GM12878 (cell line): ENCODE results near the gene ARAP1. TPM values are rescaled to one million over a fixed set of nuclear protein-coding genes. Genes with fewer than 3 reads are reported as not detected.

Source experiments
- ATAC-seq: fragments of 200-7000 bp; cut with Tn5 transposase; 3 replicates; pipeline ENCODE4 v1.9.1; 2020; ENCODE audit warnings: mild to moderate bottlenecking, moderate library complexity
- BruUV-seq: library from RNA; stranded (reverse); fragments of 400-500 nt; replicated peaks from 2 replicates; lab custom pipeline; 2021; lab: Mats Ljungman, UMichigan
- CTCF ChIA-PET: fragments of 300-600 bp; sonication (Branson Sonifier 250); formaldehyde crosslinking; extraction: SDS; loops from one replicate; lab custom pipeline; 2021; ENCODE audit warnings: inconsistent platforms; lab: Yijun Ruan, JAX
- POLR2A ChIA-PET: fragments of 350-600 bp; formaldehyde crosslinking; extraction: SDS; loops from one replicate; lab custom pipeline; 2021; ENCODE audit warnings: inconsistent platforms; lab: Charles Lee
- RAD21 ChIA-PET: fragments of 300-600 bp; sonication (Branson Sonifier 250); formaldehyde crosslinking; loops from one replicate; lab custom pipeline; 2023; ENCODE audit warnings: antibody characterized with exemption; ENCODE audit not compliant: unreplicated experiment; lab: Charles Lee
- SMC1A ChIA-PET: fragments of 300-600 bp; sonication (Branson Sonifier 250); formaldehyde crosslinking; loops from one replicate; lab custom pipeline; 2023; ENCODE audit not compliant: unreplicated experiment, uncharacterized antibody; lab: Charles Lee
- DNase-seq: peaks from one replicate; pipeline ENCODE4 v3.0.0-alpha.2; 2011; ENCODE audit warnings: low read depth, low spot score
- FAIRE-seq: peaks from 3 replicates; lab custom pipeline; 2011; peaks lifted over from hg19 to GRCh38; lab: Jason Lieb, UNC
- H2AFZ ChIP-seq: 2 replicates; pipeline ENCODE4 v1.6.0; 2011; ENCODE audit warnings: low read depth, low read length, control low read depth; ENCODE audit not compliant: control insufficient read depth
- H3K27ac ChIP-seq: 2 replicates; pipeline ENCODE4 v1.5.1; 2011; ENCODE audit warnings: control low read depth; ENCODE audit not compliant: control insufficient read depth, insufficient read depth
- H3K27me3 ChIP-seq, 2 experiments: replicated peaks in 1 of 2; 2 replicates each; pipeline versions ENCODE4 v1.6.0 to v1.6.1; 2011; ENCODE audit warnings: low read length in 1 of 2; ENCODE audit not compliant: control insufficient read depth in 2 of 2, insufficient read depth in 2 of 2
- H3K36me3 ChIP-seq, 2 experiments: 2 replicates each; pipeline ENCODE4 v1.5.1; 2011; ENCODE audit warnings: low read length in 1 of 2; ENCODE audit not compliant: control insufficient read depth in 2 of 2, insufficient read depth in 2 of 2
- H3K4me1 ChIP-seq: 2 replicates; pipeline ENCODE4 v1.6.1; 2011; ENCODE audit warnings: mild to moderate bottlenecking, low read length, moderate library complexity, mixed read lengths; ENCODE audit not compliant: control insufficient read depth, insufficient read depth
- H3K4me2 ChIP-seq: 2 replicates; pipeline ENCODE4 v1.6.0; 2011; ENCODE audit warnings: control low read depth; ENCODE audit not compliant: control insufficient read depth, insufficient read depth
- H3K4me3 ChIP-seq: fragments of 200-600 bp; sonication (generic); 2 replicates; pipeline ENCODE4 v1.5.1; 2016
- H3K79me2 ChIP-seq: 2 replicates; pipeline ENCODE4 v1.6.0; 2011; ENCODE audit warnings: low read length; ENCODE audit not compliant: control insufficient read depth, insufficient read depth
- H3K9ac ChIP-seq: 2 replicates; pipeline ENCODE4 v1.8.0; 2011; ENCODE audit warnings: low read length, control low read depth, mixed read lengths; ENCODE audit not compliant: control insufficient read depth, insufficient read depth
- H3K9me3 ChIP-seq: replicated peaks from 3 replicates; pipeline ENCODE4 v1.5.1; 2011; ENCODE audit warnings: mild to moderate bottlenecking, low read length; ENCODE audit not compliant: control insufficient read depth, insufficient read depth
- H4K20me1 ChIP-seq: 2 replicates; pipeline ENCODE4 v1.6.0; 2011; ENCODE audit not compliant: control insufficient read depth, insufficient read depth
- ATF7 ChIP-seq: fragments of 450-650 bp; IDR thresholded peaks from 2 replicates; pipeline ENCODE4 v1.6.1; 2016; ENCODE audit warnings: low read depth, mild to moderate bottlenecking
- BACH1 ChIP-seq: fragments of 450-650 bp; IDR thresholded peaks from 2 replicates; pipeline ENCODE4 v1.6.1; 2017; ENCODE audit warnings: mild to moderate bottlenecking, borderline replicate concordance
- CBX5 ChIP-seq: sonication (generic); IDR thresholded peaks from 2 replicates; pipeline ENCODE4 v1.6.1; 2016; ENCODE audit warnings: low read depth, moderate library complexity, mild to moderate bottlenecking, inconsistent platforms
- ETV6 ChIP-seq, 2 experiments: fragments of 450-650 bp in 1 of 2; IDR thresholded peaks in 1 of 2; conservative IDR thresholded peaks in 1 of 2; 2 replicates each; pipeline ENCODE4 v1.6.1; 2014; ENCODE audit warnings: antibody characterized with exemption in 1 of 2, borderline replicate concordance in 1 of 2, low read depth in 1 of 2, mild to moderate bottlenecking in 1 of 2, moderate library complexity in 1 of 2
- EZH2 ChIP-seq: IDR thresholded peaks from 2 replicates; pipeline ENCODE4 v1.6.1; 2012; ENCODE audit warnings: low read depth, mild to moderate bottlenecking, control low read depth, inconsistent platforms, low read length, borderline replicate concordance; ENCODE audit not compliant: control insufficient read depth
- FOXK2 ChIP-seq: fragments of 450-650 bp; IDR thresholded peaks from 2 replicates; pipeline ENCODE4 v1.6.1; 2017; ENCODE audit warnings: mild to moderate bottlenecking, moderate library complexity
- FOXM1 ChIP-seq: IDR thresholded peaks from 2 replicates; pipeline ENCODE4 v1.6.1; 2012; ENCODE audit warnings: low read depth, mild to moderate bottlenecking, inconsistent platforms, low read length, moderate library complexity
- HCFC1 ChIP-seq: fragments of 150-350 bp; IDR thresholded peaks from 2 replicates; pipeline ENCODE4 v1.6.1; 2014; ENCODE audit warnings: low read length
- HDAC6 ChIP-seq: fragments of 200-600 bp; sonication (generic); IDR thresholded peaks from one replicate; pipeline ENCODE4 v1.8.0; 2017; ENCODE audit warnings: antibody characterized with exemption; ENCODE audit not compliant: unreplicated experiment
- MEF2B ChIP-seq: fragments of 450-650 bp; IDR thresholded peaks from 2 replicates; pipeline ENCODE4 v1.6.1; 2018; ENCODE audit warnings: mild to moderate bottlenecking, moderate library complexity; ENCODE audit not compliant: partially characterized antibody, poor library complexity, severe bottlenecking
- NBN ChIP-seq: fragments of 450-650 bp; IDR thresholded peaks from 2 replicates; pipeline ENCODE4 v1.6.1; 2016
- PAX5 ChIP-seq: IDR thresholded peaks from 2 replicates; pipeline ENCODE4 v1.6.1; 2011; ENCODE audit warnings: low read depth, low read length, borderline replicate concordance
- PML ChIP-seq: IDR thresholded peaks from 2 replicates; pipeline ENCODE4 v1.6.1; 2012; ENCODE audit warnings: low read length, inconsistent platforms
- RELA ChIP-seq: fragments of 450-650 bp; IDR thresholded peaks from 2 replicates; pipeline ENCODE4 v1.8.0; 2014; ENCODE audit warnings: borderline replicate concordance; ENCODE audit not compliant: partially characterized antibody
- RUNX3 ChIP-seq: IDR thresholded peaks from 2 replicates; pipeline ENCODE4 v1.6.1; 2012; ENCODE audit warnings: low read length, inconsistent platforms
- SMAD1 ChIP-seq: fragments of 450-650 bp; IDR thresholded peaks from 2 replicates; pipeline ENCODE4 v1.6.1; 2018; ENCODE audit warnings: mild to moderate bottlenecking, low read depth; ENCODE audit not compliant: partially characterized antibody
- SP1 ChIP-seq: IDR thresholded peaks from one replicate; pipeline ENCODE4 v1.6.1; 2011; ENCODE audit warnings: low read depth, low read length
- SPI1 ChIP-seq: IDR thresholded peaks from 2 replicates; pipeline ENCODE4 v1.6.1; 2011; ENCODE audit warnings: low read depth, mild to moderate bottlenecking, low read length, moderate library complexity, borderline replicate concordance; ENCODE audit not compliant: insufficient read depth
- SREBF1 ChIP-seq: IDR thresholded peaks from 2 replicates; pipeline ENCODE4 v1.6.1; 2012; ENCODE audit warnings: mild to moderate bottlenecking, low read length
- TAF1 ChIP-seq: IDR thresholded peaks from 2 replicates; pipeline ENCODE4 v1.6.1; 2011; ENCODE audit warnings: mild to moderate bottlenecking, low read depth, low read length, borderline replicate concordance
- YBX1 ChIP-seq: fragments of 450-650 bp; IDR thresholded peaks from 2 replicates; pipeline ENCODE4 v1.6.1; 2016; ENCODE audit warnings: antibody characterized with exemption
- WGBS: methylation state at CpG from one replicate; pipeline ENCODE4 v1.1.6; 2016; ENCODE audit warnings: low lambda C conversion rate; ENCODE audit not compliant: insufficient replicate concordance, insufficient coverage; ENCODE audit errors: missing lambda C conversion rate; 5-methylcytosine and 5-hydroxymethylcytosine counted together
- in situ Hi-C: fragments of 300-500 bp; cut with MboI; formaldehyde crosslinking; loops from 9 replicates; pipeline ENCODE4 v1.14.3; 2018; ENCODE audit warnings: mixed read lengths
- intact Hi-C: fragments of 100-400 bp; cut with micrococcal nuclease; formaldehyde crosslinking; loops from one replicate; pipeline ENCODE4 v1.14.2; 2022; ENCODE audit not compliant: unreplicated experiment
- polyA plus RNA-seq, 11 experiments: library from polyadenylated mRNA; depleted of rRNA in 4 of 11; unstranded in 6 of 11; stranded (reverse) in 5 of 11; fragments of >200 nt; fragmentation: Nextera tagmentation in 4 of 11; fragmentation: Illumina TruSeq in 1 of 11; extraction: Ambion mirVana in 4 of 11; extraction: Trizol in 1 of 11; gene quantifications; 1 replicate in 1 of 11; 2 replicates in 10 of 11; pipeline versions ENCODE4 v1.2.1 to v1.2.3, GENCODE V29; 2011 to 2016; ENCODE audit warnings: inconsistent platforms in 2 of 11, missing spikeins in 2 of 11, low read depth in 1 of 11
- total RNA-seq, 4 experiments: library from RNA; depleted of rRNA in 3 of 4; stranded (reverse); fragments of >200 nt in 3 of 4; fragmentation: Illumina TruSeq in 1 of 4; extraction: Trizol in 1 of 4; gene quantifications; 2 replicates each; pipeline versions ENCODE4 v1.2.1 to v1.2.3, GENCODE V29; 2013 to 2021
- TF ChIP-seq, protein P1 (sequence below): IDR thresholded peaks from 2 replicates; pipeline ENCODE4 v1.6.1; 2011; ENCODE audit warnings: borderline replicate concordance, low read depth, mild to moderate bottlenecking, moderate library complexity, low read length; ENCODE audit not compliant: insufficient read depth, poor library complexity, severe bottlenecking
- TF ChIP-seq, protein P2 (sequence below): IDR thresholded peaks from 2 replicates; pipeline ENCODE4 v1.6.1; 2012; ENCODE audit warnings: low read depth, low read length, improper control_type of control experiment
- TF ChIP-seq, protein P3 (sequence below): IDR thresholded peaks from 2 replicates; pipeline ENCODE4 v1.6.1; 2011; ENCODE audit warnings: low read depth, mild to moderate bottlenecking, low read length, moderate library complexity, borderline replicate concordance; ENCODE audit errors: extremely low read depth

The ARAP1 gene
- total and polyA plus RNA-seq, 10 of the 15 experiments (the other 5 are each of a cell fraction or from before 2014, with no cell fraction given), result 0.55 to 102 (median 51.0) TPM

DNA sequence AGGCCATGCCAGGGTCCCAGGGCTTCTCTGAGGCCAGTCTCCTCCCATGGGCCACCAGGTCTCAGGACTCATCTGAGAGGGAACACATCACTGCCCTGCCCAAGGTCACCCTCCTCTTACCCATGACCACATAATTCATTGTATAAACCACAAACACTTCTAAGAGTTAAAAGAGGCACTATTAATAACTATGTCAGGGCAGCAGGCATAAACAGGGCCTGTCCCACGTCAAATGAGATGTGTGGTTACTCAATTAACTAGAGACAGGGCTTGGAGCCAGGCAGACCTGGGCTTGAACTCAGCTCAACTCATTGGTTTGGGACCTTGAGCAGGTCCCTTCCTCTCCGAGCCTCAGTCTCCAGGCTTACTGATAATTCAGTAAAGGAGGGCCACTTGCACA, 33.1 kb downstream of the ARAP1 start:
- H3K27me3 ChIP-seq, result no peaks in the 10 kb centered on the region
- intact Hi-C loops (no loop called here), in situ Hi-C loops (no loop called here)
- H3K9ac ChIP-seq, result peak overlapping the region; percentile 83; the same call in 1 of the 2 replicates
- BruUV-seq, result no TSS peak
- peak overlapping the region; percentile 92 for H3K4me2 ChIP-seq
- H2AFZ ChIP-seq, result no peak overlapping the region
- peaks cover 77% of the 10 kb centered on the region for H3K79me2 ChIP-seq
- peaks cover 8% of the 10 kb centered on the region for H4K20me1 ChIP-seq
- RAD21 ChIA-PET, result interaction anchor here (1.0 to 13.9 kb wide), 3 partner anchors 16 to 72 kb away, joined by 3 to 256 read pairs (median 3); partner anchors contain the start of gene STARD10
- ATAC-seq (peak; percentile 60), DNase-seq (no peak), FAIRE-seq (peak; percentile 92)
- peaks cover 38% of the 10 kb centered on the region for H3K4me1 ChIP-seq
- peak overlapping the region; percentile 47; the same call in 1 of the 2 replicates for H3K27ac ChIP-seq
- H3K36me3 ChIP-seq, result peaks cover 21 to 32% of the 10 kb centered on the region in 2 experiments
- CTCF ChIA-PET, result interaction anchor here (0.7 to 18.4 kb wide), 7 partner anchors 19 to 288 kb away, joined by 3 to 469 read pairs (median 4); partner anchors contain the start of genes ARAP1, ATG16L2 and STARD10
- H3K9me3 ChIP-seq, result no peaks in the 10 kb centered on the region
- POLR2A ChIA-PET, result interaction anchor here (1.0 to 1.2 kb wide), 2 partner anchors 50 to 74 kb away, joined by 3 read pairs; no protein-coding TSS in a partner anchor
- SMC1A ChIA-PET, result interaction anchor here (0.6 to 2.4 kb wide), 3 partner anchors 21 to 121 kb away, joined by 3 to 10 read pairs (median 3); no protein-coding TSS in a partner anchor
- peak overlapping the region; percentile 85; the same call in 1 of the 2 replicates for H3K4me3 ChIP-seq
- 3% methylated on average over 2 of the region's 2 CpGs for WGBS
- no peak for TF ChIP-seq ETV6 (conservative IDR thresholded peaks at IDR 0.05 in 1 of 2, IDR thresholded peaks at IDR 0.05 in 1 of 2; ENCODE audit: borderline replicate concordance in 1 of 2, low read depth in 1 of 2)
- no peak for TF ChIP-seq PML
- peak; percentile 88 for TF ChIP-seq MEF2B
- TF ChIP-seq HDAC6, result no peak
- TF ChIP-seq RUNX3, result peak; percentile 80
- no peak for TF ChIP-seq YBX1
- 0 out of 2 replicates have a peak, but pooled peaks have one; percentile 23 for TF ChIP-seq PAX5
- TF ChIP-seq FOXM1, result no peak
- no peak for TF ChIP-seq SMAD1
- no peak for TF ChIP-seq HCFC1
- TF ChIP-seq RELA, result no peak
- TF ChIP-seq, protein P1, sequence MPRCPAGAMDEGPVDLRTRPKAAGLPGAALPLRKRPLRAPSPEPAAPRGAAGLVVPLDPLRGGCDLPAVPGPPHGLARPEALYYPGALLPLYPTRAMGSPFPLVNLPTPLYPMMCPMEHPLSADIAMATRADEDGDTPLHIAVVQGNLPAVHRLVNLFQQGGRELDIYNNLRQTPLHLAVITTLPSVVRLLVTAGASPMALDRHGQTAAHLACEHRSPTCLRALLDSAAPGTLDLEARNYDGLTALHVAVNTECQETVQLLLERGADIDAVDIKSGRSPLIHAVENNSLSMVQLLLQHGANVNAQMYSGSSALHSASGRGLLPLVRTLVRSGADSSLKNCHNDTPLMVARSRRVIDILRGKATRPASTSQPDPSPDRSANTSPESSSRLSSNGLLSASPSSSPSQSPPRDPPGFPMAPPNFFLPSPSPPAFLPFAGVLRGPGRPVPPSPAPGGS, result no peak
- TF ChIP-seq SP1, result no peak
- no peak for TF ChIP-seq BACH1
- TF ChIP-seq SPI1, result no peak
- no peak for TF ChIP-seq EZH2
- TF ChIP-seq CBX5, result no peak
- no peak for TF ChIP-seq FOXK2
- peak; percentile 69; the same call in 1 of the 2 replicates for TF ChIP-seq ATF7
- TF ChIP-seq TAF1, result no peak
- TF ChIP-seq, protein P2, sequence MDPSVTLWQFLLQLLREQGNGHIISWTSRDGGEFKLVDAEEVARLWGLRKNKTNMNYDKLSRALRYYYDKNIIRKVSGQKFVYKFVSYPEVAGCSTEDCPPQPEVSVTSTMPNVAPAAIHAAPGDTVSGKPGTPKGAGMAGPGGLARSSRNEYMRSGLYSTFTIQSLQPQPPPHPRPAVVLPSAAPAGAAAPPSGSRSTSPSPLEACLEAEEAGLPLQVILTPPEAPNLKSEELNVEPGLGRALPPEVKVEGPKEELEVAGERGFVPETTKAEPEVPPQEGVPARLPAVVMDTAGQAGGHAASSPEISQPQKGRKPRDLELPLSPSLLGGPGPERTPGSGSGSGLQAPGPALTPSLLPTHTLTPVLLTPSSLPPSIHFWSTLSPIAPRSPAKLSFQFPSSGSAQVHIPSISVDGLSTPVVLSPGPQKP, result no peak
- TF ChIP-seq, protein P3, sequence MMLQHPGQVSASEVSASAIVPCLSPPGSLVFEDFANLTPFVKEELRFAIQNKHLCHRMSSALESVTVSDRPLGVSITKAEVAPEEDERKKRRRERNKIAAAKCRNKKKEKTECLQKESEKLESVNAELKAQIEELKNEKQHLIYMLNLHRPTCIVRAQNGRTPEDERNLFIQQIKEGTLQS, result no peak
- no peak for TF ChIP-seq SREBF1
- TF ChIP-seq NBN, result no peak
